Measurements from ENCODE around the gene LRRTM4. TPM values are rescaled to one million over a fixed set of nuclear protein-coding genes. Genes with fewer than 3 reads are reported as not detected.

Gene LRRTM4
- total and polyA plus RNA-seq, 2 donors (not counting 1 experiment from before 2014, with no cell fraction given), result 0.05 TPM; not detected in 1

DNA sequence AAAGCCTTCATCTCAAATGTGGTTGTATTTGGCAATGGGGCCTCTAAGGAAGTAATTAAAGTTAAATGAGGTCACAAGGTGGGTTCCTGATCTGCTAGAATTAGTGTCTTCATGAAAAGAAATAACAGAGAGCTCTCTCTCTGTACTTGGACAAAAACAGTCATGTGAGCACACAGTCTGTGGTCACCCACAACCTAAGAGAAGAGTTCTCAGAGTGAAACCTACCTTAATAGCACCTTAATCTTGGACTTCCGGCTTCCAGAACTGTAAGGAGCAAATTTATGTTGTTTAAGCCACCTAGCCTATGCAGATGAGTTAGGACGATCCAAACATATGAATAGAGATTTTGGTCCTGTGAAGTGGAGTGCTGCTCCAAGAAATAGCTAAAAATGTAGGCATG, 758.9 kb downstream of the LRRTM4 start:
- Histone ChIP-seq H3K4me3 (replicated peaks in 1 of 4; ENCODE audit: control extremely low read depth in 1 of 4, insufficient read depth in 1 of 4, low read depth in 3 of 4, low read length in 4 of 4) (no peak overlapping the region), H3K9ac (ENCODE audit: insufficient read depth, low read length) (no peak overlapping the region), H3K36me3 (ENCODE audit: control insufficient read depth, insufficient read depth, low read length) (no peaks in the 10 kb centered on the region), H2AFZ (ENCODE audit: low read length) (no peak overlapping the region), H3K27me3 (ENCODE audit: control insufficient read depth, insufficient read depth, low read length) (no peaks in the 10 kb centered on the region), H3K4me1 (ENCODE audit: control insufficient read depth, extremely low read depth, insufficient read depth, low read length) (no peaks in the 10 kb centered on the region), H4K20me1 (ENCODE audit: control insufficient read depth, extremely low read depth, insufficient read depth, low read length) (no peaks in the 10 kb centered on the region), H3K79me2 (ENCODE audit: control insufficient read depth, insufficient read depth, low read length) (no peaks in the 10 kb centered on the region), H3K9me3 (ENCODE audit: control insufficient read depth, insufficient read depth, low read depth, low read length) (no peaks in the 10 kb centered on the region), H3K27ac (ENCODE audit: insufficient read depth, low read length) (no peak overlapping the region), H3K4me2 (ENCODE audit: extremely low read depth, insufficient read depth, low read length) (no peak overlapping the region)
- TF ChIP-seq EZH2 (IDR thresholded peaks at IDR 0.05; ENCODE audit: low read length, missing control alignments), result no peak
- no peak for TF ChIP-seq CTCF (conservative IDR thresholded peaks at IDR 0.05 in 1 of 2, IDR thresholded peaks at IDR 0.05 in 1 of 2; ENCODE audit: low read depth in 1 of 2, low read length in 2 of 2)
- DNase-seq (ENCODE audit: low read depth in 2 of 2), result no peak

DNA sequence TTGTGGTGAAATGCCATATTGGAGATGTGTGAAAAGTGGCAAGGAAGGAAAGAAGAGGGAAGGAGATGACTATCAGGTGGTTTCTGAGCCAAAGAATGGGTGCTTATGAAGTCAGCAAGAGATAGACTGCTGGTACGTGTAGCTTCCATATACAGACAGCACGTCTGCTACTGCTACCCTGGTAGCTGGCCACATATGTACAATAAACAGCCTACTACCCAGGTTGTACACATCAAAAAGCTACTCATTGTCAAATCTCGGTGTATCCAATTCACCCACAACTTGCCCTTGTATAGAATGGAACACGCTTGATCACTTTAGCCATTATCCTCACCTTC, 761.8 kb downstream of the LRRTM4 start:
- no peaks in the 10 kb centered on the region for H3K27me3 ChIP-seq (ENCODE audit: control insufficient read depth, insufficient read depth, low read length)
- TF ChIP-seq CTCF (conservative IDR thresholded peaks at IDR 0.05 in 1 of 2, IDR thresholded peaks at IDR 0.05 in 1 of 2; ENCODE audit: low read depth in 1 of 2, low read length in 2 of 2) (no peak), EZH2 (IDR thresholded peaks at IDR 0.05; ENCODE audit: low read length, missing control alignments) (no peak)
- no peak for DNase-seq (ENCODE audit: low read depth in 2 of 2)

DNA sequence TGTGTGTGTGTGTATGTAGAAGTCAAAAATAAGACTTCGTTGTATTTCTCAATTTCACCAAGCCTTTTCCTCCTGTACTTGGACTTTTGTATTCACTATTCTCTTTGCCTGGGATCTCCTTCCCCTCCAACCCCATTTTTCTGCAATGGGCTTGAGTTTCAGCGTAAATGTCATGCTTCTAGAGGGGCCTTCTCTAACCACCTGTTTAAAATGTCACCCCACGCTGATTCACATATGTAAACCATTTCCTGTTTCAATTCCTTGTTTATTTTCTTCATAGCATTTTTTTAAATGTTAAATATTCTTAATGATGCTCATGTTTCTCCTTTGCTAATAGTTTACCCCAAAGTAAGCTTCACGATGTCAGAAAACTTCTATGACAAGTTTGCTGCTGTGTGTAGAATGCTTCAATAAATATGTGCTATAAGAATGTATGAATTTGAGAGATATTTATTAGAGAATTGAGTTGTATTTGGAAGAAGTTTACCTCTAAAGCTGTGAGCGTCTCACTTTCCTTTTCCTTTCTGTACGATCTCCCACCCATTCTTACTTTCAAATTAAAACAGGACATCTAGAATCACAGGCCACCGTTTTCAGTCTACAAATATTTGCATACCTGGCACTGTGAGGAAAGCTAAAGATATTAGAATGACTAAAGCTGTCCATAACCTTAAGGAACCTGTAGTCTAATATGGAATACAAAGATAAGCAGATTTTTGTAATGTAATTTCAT, 762.4 kb downstream of the LRRTM4 start:
- H3K9ac ChIP-seq (ENCODE audit: insufficient read depth, low read length), result no peak overlapping the region
- H3K4me3 ChIP-seq (replicated peaks in 1 of 4; ENCODE audit: control extremely low read depth in 1 of 4, insufficient read depth in 1 of 4, low read depth in 3 of 4, low read length in 4 of 4), result no peak overlapping the region
- no peaks in the 10 kb centered on the region for H3K9me3 ChIP-seq (ENCODE audit: control insufficient read depth, insufficient read depth, low read depth, low read length)
- no peaks in the 10 kb centered on the region for H3K36me3 ChIP-seq (ENCODE audit: control insufficient read depth, insufficient read depth, low read length)
- DNase-seq (ENCODE audit: low read depth in 2 of 2), result no peak
- H3K4me1 ChIP-seq (ENCODE audit: control insufficient read depth, extremely low read depth, insufficient read depth, low read length), result no peaks in the 10 kb centered on the region
- H3K27ac ChIP-seq (ENCODE audit: insufficient read depth, low read length), result no peak overlapping the region
- no peaks in the 10 kb centered on the region for H3K79me2 ChIP-seq (ENCODE audit: control insufficient read depth, insufficient read depth, low read length)
- TF ChIP-seq CTCF (conservative IDR thresholded peaks at IDR 0.05 in 1 of 2, IDR thresholded peaks at IDR 0.05 in 1 of 2; ENCODE audit: low read depth in 1 of 2, low read length in 2 of 2), result no peak
- no peak for TF ChIP-seq EZH2 (IDR thresholded peaks at IDR 0.05; ENCODE audit: low read length, missing control alignments)
- no peak overlapping the region for H3K4me2 ChIP-seq (ENCODE audit: extremely low read depth, insufficient read depth, low read length)
- no peak overlapping the region for H2AFZ ChIP-seq (ENCODE audit: low read length)
- no peaks in the 10 kb centered on the region for H4K20me1 ChIP-seq (ENCODE audit: control insufficient read depth, extremely low read depth, insufficient read depth, low read length)
- H3K27me3 ChIP-seq (ENCODE audit: control insufficient read depth, insufficient read depth, low read length), result no peaks in the 10 kb centered on the region

More for the DNA sequence above, 761.8 kb downstream of the LRRTM4 start:
- H3K9me3 ChIP-seq (ENCODE audit: control insufficient read depth, insufficient read depth, low read depth, low read length), result no peaks in the 10 kb centered on the region
- H2AFZ ChIP-seq (ENCODE audit: low read length), result no peak overlapping the region
- no peak overlapping the region for H3K9ac ChIP-seq (ENCODE audit: insufficient read depth, low read length)
- H3K4me3 ChIP-seq (replicated peaks in 1 of 4; ENCODE audit: control extremely low read depth in 1 of 4, insufficient read depth in 1 of 4, low read depth in 3 of 4, low read length in 4 of 4), result no peak overlapping the region
- no peaks in the 10 kb centered on the region for H3K79me2 ChIP-seq (ENCODE audit: control insufficient read depth, insufficient read depth, low read length)
- no peaks in the 10 kb centered on the region for H3K4me1 ChIP-seq (ENCODE audit: control insufficient read depth, extremely low read depth, insufficient read depth, low read length)
- H3K27ac ChIP-seq (ENCODE audit: insufficient read depth, low read length), result no peak overlapping the region
- H3K4me2 ChIP-seq (ENCODE audit: extremely low read depth, insufficient read depth, low read length), result no peak overlapping the region
- H3K36me3 ChIP-seq (ENCODE audit: control insufficient read depth, insufficient read depth, low read length), result no peaks in the 10 kb centered on the region
- H4K20me1 ChIP-seq (ENCODE audit: control insufficient read depth, extremely low read depth, insufficient read depth, low read length), result no peaks in the 10 kb centered on the region
